ENCODE measurements around the gene DLGAP1. TPM values are rescaled to one million over a fixed set of nuclear protein-coding genes. Genes with fewer than 3 reads are reported as not detected.

DLGAP1 gene
- total RNA-seq, 4 donors from 2014 or later: 0.22 to 1.5 (median 0.56) TPM

DNA sequence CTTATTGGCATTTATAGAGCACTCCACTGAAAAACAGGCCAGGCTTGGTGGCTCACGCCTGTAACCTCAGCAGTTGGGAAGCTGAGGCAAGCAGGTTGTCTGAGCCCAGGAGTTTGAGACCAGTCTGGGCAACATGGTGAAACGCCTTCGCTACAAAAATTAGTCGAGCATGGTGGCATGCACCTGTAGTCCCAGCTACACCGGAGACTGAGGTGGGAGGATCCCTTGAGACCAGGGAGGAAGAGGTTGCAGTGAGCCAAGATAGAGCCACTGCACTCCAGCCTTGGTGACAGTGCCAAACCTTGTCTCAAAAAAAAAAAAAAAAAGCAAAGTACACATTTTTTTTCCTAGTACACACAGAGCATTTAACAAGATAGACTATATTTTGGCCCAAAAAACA is 909.0 kb downstream of the DLGAP1 start:
- TF ChIP-seq EP300 (IDR thresholded peaks at IDR 0.05) (no peak), POLR2AphosphoS5 (IDR thresholded peaks at IDR 0.05) (no peak), CTCF (IDR thresholded peaks at IDR 0.05) (no peak), POLR2A (IDR thresholded peaks at IDR 0.05) (no peak)
- no peaks in the 10 kb centered on the region for H3K9me3 ChIP-seq
- no peak overlapping the region for H3K27ac ChIP-seq

GRCh38 chr18:3544537-3544936 is 910.6 kb downstream of the DLGAP1 start:
- ATAC-seq: no peak
- no peak overlapping the region for H3K27ac ChIP-seq
- peaks cover 0 to 2% (median 0%) of the 10 kb centered on the region in 3 donors for H3K4me1 ChIP-seq
- no peaks in the 10 kb centered on the region for H3K36me3 ChIP-seq
- 86 to 89% methylated on average over 1 of the region's 2 CpGs for WGBS, 2 donors (ENCODE audit: low coverage in 1 of 2)
- no peaks in the 10 kb centered on the region for H3K9me3 ChIP-seq
- no peaks in the 10 kb centered on the region for H3K27me3 ChIP-seq
- TF ChIP-seq CTCF (IDR thresholded peaks at IDR 0.05) (no peak), POLR2A (IDR thresholded peaks at IDR 0.05) (no peak), POLR2AphosphoS5 (IDR thresholded peaks at IDR 0.05) (no peak), EP300 (IDR thresholded peaks at IDR 0.05) (no peak)
- H3K4me3 ChIP-seq: no peak overlapping the region

More for the DNA sequence above, 909.0 kb downstream of the DLGAP1 start:
- 88 to 100% methylated on average over 2 to 5 of the region's 5 CpGs for WGBS, 2 donors (ENCODE audit: low coverage in 1 of 2)
- no peaks in the 10 kb centered on the region for H3K36me3 ChIP-seq
- no peak overlapping the region for H3K4me3 ChIP-seq
- no peaks in the 10 kb centered on the region for H3K27me3 ChIP-seq
- no peaks in the 10 kb centered on the region for H3K4me1 ChIP-seq
- no peak for ATAC-seq

DNA sequence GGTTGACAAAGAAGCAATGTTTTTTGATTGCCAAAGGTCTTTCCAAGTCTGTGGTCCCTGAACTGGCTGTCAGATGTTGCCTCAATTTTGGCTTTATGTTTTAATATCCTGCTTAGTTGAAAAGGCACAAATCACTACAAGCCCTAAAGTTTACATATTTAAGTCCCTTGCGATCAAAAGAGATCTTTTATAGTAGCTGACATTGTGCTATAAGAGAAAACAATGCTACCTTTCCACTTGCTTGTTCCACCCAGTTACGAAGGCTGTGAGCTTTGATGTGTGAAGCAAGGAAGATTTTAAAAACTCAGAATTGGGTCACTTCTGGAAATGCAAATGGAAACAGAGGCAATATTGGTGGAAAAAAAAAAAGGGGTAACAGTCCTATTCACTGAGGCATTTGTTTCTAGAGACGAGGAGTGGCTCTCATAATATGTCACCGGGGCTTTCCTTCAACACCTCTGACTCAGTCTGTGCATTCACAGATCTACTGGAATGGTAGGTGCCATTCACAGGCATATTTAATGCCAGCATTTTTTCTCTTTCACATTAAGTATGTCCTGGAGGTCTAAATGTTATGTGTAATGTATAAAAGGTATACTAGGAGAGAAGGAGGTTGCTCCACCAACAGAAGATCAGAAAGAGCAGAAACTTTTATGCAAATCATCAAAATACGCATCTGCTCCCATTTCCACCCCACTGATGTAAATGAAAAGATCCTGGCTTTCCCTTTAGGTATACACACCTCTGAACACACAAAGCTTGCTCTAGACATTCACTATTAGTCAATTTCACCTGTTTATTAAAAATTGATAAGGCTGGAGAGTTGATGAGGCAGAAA is 913.3 kb downstream of the DLGAP1 start:
- Histone ChIP-seq H3K36me3 (no peaks in the 10 kb centered on the region), H3K4me1 (peaks cover 0 to 13% (median 0%) of the 10 kb centered on the region in 3 donors), H3K27me3 (no peaks in the 10 kb centered on the region), H3K27ac (no peak overlapping the region), H3K9me3 (no peaks in the 10 kb centered on the region), H3K4me3 (no peak overlapping the region)
- ATAC-seq: no peak
- no peak for TF ChIP-seq EP300 (IDR thresholded peaks at IDR 0.05)
- no peak for TF ChIP-seq CTCF (IDR thresholded peaks at IDR 0.05)
- TF ChIP-seq POLR2AphosphoS5 (IDR thresholded peaks at IDR 0.05): no peak
- no peak for TF ChIP-seq POLR2A (IDR thresholded peaks at IDR 0.05)
- WGBS, 2 donors (ENCODE audit: low coverage in 1 of 2): 72 to 80% methylated on average over 5 of the region's 5 CpGs

DNA sequence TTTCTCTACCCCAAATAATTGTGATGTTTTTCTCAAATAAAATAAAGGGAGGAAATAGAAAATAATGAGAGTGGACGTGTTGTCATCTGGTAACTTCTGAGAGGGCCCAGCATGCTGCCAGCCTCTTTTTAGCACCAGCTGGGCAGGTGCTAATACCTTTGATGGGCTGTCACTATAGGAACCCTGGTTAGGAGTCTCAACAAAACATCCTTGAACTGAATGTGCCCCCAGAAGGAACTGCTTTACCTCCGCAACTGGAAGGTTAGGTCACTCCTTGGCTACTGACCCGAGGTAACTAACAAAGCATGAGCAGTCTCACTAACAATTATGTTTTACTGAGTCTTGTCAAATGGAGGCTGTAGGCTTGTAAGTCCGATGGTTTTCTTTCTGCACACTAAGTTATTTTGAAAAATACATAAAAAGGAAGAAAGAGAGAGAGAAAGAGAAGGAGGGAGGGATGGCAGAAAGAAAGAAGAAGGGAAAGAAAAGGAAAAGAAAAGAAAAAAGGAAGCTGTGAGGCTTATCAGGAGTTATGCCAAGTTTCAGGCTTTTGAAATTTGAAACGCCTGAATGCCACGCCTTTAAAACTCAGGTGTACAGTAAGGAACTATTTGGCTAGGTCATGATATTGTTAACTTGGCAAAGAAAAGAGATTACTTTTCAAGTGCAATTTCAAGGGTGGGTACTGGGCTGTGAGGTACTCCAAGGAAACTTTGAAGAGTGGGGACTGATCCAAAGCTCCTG is 914.1 kb downstream of the DLGAP1 start:
- 58 to 61% methylated on average over 4 to 6 of the region's 6 CpGs for WGBS, 2 donors (ENCODE audit: low coverage in 1 of 2)
- TF ChIP-seq POLR2AphosphoS5 (IDR thresholded peaks at IDR 0.05) (no peak), POLR2A (IDR thresholded peaks at IDR 0.05) (no peak), CTCF (IDR thresholded peaks at IDR 0.05) (no peak), EP300 (IDR thresholded peaks at IDR 0.05) (no peak)
- H3K4me3 ChIP-seq: no peak overlapping the region
- H3K36me3 ChIP-seq: no peaks in the 10 kb centered on the region
- H3K27me3 ChIP-seq: no peaks in the 10 kb centered on the region
- no peak for ATAC-seq
- no peak overlapping the region for H3K27ac ChIP-seq
- H3K9me3 ChIP-seq: no peaks in the 10 kb centered on the region
- peaks cover 0 to 13% (median 0%) of the 10 kb centered on the region in 3 donors for H3K4me1 ChIP-seq

Measured in gastroesophageal sphincter (tissue), 4 donors.